ENCODE data around the gene RPS4Y2.
A peak's percentile ranks its signal among the peaks of the same experiment; 100 is the strongest.

Gene RPS4Y2

DNA sequence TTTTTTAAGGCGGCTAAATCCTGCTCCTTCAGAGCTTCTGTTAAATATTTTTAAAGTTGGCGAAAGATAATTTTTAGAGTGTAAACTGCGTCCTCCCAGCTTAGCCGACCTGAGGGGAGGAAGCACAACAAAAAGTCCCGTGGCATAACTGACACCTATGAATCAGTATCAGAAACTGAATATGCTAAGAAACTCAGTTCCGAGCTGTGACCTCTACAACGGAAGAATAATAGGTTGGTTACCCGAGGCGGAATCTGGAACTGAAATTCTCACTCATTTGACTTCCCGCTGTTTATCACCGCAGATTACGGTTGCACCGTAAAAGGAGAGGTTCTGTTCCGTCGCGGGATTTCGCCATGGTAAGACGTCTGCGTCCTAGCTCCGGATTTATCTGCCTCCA is at the start of gene RPS4Y2:
RPS4Y2 (plus strand) TSS at position 301 of the 400 bp plus-strand sequence; CDS start at position 357, 56 bp downstream.
- DNase-seq, result no peak

DNA sequence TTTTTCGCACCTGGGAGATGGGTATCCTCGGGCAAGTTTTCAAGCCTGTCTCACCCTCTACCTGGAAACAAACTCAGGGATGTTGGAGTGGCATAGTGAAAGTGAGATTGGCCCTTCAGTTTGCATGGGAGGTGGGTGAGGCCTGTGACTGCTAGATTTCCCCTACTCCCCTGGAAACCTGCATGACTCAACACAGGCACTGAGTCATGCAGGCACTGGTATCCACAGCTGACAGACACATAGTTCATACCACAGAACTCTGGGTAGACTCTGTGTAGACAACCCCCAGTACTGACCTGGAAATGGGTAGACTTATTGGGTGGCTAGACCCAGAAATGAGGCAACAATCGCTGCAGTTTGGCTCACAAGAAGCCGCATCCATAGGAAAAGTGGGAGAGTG is 41.5 kb upstream of the RPS4Y2 start:
- DNase-seq, result no peak

DNA sequence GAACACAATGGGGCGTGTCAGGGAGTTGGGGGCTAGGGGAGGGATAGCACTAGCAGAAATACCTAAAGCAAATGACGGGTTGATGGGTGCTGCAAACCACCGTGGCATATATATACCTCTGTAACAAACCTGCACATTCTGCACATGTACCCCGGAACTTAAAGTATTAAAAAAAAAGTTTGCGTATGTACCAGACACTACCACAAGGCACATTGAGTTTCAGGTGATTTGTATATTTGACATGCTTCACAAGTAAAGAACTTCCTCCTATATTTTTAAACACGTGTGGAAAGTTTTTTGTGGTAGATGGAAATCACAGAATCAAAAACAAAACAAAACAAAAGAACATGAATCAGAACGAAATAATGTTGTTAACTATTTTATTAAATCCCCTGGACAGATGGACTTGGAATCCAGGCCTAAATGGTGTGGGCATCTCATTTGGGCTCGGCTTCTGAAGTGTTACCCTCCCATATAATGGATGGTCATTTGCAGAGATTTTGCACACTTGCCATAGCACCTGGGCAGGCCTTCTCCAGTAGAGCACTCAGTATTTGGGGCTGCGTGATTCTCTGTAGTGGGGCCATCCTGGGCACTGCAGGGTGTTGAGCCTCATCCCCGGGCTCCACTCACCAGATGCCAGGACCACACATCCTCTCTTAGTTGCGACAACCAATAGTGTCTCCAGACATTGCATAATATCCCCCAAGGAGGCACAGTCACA is 29.6 kb upstream of the RPS4Y2 start:
- no peak for DNase-seq

DNA sequence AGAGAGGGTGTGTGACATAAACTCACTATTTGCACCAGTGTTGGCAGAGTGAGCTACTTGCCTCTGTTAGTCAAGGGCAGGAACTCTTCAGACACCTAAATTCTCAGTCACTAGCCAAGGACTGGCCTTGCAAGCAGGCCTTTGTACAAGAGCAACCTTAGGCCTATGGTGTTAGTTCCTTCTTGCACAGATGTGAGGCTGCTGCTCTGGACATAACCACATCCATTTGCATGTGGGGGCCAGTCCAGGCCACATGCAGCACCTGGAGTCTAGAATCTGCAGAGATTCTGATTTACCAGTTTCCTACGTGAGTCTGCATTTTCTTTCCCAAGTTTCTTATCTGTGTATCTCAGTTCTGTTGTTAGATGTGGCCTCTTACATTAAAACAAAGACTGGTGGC is 20.7 kb upstream of the RPS4Y2 start:
- no peak for DNase-seq

DNA sequence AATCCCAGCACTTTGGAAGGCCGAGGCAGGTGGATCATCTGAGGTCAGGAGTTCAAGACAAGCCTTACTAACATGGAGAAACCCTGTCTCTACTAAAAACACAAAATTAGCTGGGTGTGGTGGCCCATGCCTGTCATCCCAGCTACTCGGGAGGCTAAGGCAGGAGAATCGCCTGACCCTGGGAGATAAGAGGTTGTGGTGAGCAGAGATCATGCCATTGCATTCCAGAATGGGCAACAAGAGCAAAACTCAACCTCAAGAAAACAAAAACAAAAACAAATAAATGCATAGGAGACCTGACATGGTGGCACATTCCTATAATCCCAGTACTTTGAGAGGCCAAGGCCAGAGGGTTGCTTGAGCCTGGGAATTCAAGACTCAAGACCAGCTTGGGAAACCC is 16.1 kb upstream of the RPS4Y2 start:
- DNase-seq, result no peak

DNA sequence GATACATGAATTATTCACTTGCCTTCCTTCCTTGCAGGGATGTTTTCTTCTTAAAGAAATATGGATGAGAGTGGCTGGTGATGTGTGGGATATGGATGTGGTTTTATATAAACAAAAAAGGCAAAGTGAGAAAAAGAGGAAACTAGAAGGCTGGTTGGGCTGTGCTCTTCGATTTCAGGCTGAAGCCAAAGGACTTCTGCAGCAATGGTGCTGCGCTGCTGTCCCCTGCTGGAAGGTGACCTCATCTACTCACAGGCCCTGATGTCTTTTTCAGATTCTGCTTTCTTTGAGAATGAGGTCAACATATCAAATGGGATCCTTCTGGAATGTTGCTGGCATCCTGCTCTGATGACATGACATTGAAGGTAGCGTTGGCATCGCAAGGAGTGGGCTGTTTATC is 15.3 kb upstream of the RPS4Y2 start:
- DNase-seq, result no peak

DNA sequence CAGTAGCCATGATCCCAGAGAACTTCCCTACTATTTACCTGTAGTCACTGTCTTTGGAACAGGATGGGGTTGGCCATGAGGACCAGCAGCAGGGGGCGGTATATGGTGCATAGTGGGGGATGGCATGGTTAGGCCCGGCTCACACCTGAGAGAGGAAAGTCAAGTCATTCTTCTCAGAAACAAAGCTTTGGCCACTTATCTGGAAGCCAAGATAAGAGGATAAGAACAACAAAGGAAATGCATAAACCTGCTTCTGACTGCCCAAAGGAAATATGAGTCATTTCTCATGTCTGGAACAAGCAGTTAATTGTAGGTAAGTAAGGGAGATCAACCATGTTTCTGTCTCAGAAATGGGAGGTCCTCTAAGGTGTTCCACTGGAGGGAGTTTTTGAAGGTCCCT is 10.8 kb upstream of the RPS4Y2 start:
- DNase-seq, result no peak

DNA sequence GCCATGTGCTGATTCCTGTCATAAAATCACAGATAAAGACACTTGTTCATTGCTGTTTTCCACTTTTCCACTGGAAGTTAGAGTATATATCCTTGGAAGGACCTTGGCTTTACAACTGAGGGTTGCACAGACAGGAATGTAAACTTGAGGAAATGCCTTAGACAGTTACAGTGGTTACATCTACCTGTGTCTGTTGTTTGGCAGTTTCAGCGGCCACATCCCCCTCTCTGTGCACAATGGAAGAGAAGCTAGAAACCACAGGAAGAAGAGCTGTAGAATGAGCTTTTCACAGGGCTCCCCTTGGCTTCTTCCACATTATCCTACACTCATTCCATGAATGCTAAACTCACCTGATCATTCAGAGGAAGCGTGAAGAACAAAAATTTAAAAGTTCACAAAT is 9.0 kb upstream of the RPS4Y2 start:
- no peak for DNase-seq

DNA sequence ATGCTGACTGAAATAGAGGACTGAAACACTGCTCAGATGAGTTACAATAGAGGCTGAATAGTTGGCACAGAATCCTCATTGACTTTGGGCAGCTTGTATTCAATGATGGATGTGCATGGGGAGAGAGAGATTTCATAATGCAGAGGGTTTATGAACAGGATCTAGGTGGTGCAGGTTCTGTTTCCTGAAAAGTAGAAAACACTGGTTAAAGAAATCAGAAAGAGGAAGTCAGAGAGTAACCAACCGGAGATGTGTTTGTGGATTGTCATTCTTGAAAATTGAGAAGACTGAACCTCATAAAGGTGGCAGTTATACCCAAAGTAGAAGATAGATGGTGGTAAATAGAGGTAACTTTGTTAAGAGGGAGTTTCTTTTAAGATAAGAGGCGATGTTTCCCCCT is 8.0 kb downstream of the RPS4Y2 start:
- DNase-seq, result peak; percentile 0

DNA sequence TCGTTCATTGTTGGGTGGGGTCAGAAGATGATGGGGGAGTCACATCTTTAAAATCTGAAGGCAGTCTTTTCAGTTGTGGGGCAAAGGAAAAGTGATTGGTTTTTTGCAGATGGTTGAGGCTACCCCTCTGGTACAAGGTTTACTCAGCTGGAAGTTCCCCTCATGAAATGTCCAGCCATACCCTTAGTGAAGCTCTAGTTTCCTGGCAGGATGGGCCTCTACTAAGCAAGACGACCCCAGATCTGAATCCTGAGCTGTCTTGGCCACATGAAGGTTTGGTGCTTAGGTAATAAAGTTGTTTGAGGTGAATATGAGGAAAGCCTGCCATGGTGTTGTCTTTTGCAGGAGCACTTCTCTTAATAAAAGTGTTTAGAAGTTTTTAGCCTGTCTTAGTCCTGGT is 9.2 kb downstream of the RPS4Y2 start:
- DNase-seq, result no peak

DNA sequence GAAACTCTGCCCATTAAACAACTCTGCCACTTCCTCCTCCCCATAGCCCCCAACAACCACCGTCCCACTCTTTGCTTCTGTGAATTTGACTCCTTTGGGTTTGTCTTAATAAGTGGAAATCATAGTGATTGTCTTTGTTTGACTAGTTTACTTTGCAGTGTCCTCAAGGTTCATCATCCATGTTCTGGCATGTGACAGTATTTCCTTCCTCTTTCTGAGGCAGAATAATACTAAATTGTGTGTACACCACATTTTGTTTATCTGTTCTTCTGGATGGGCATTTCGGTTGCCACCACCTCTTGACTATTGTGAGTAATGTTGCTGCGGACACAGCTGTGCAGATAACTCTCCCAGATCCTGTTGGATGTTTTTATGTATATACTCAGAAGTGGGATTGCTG is 14.8 kb downstream of the RPS4Y2 start:
- no peak for DNase-seq

DNA sequence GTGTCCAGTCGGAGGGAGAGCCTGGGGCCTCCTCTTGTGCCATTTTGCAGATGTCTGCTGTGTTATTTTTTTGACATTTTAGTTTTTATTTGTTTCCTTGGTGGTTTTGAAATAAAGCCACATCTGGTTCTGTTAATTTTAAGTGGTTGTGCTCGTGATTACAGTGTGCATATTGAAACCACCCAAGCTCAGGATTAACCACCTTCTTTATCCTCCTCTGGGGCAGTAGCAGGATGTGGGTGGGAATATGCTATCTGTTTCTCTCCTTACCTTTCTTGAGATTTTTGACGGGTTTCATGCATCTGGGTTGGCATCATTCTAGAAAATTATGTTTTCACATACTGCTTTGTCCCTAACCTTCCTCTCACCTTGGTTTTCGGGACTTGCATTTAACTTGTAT is 20.2 kb downstream of the RPS4Y2 start:
- no peak for DNase-seq

DNA sequence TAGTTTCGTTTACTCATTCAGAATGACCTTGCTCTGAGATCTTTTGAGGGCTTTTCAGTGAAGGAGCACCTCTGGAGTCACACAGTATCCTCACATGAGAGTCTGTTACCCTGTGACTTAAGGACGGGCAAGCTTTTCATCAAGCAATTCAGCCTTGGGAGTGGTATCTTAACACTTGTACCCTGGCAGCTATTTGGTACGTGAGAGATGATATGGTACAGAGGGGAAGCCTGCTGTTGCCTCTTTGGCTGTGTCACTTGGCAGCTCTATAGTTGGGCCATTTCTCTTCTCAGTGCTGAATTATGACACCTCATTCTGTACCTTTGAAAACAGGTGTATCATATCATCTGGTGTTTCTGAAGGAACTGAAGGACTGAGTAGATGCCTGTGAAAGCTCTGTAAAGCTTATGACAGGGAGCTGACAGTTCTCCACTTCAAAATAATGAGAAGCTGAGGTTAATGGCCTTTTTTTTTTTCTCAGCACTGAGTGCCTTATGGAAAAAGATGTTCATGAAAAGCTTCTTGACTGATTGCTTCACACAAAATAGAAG is 24.3 kb downstream of the RPS4Y2 start:
- no peak for DNase-seq

DNA sequence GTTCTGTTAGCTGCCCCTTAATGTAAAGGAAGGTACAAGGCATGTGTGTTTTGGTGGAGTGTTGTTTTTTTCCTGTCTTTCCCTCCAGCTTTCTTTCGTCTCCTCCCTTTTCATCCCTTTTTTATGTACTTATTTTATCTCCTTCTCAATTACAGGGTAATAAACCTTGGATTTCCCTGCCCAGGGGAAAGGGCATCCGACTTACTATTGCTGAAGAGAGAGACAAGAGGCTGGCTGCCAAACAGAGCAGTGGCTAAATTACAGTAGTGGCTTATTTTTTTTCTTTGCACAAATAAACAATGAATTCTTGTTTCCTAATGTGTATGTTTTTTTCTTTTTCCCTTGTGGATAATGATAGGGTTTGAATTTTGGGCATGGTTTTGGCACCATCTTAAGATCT is 24.9 kb downstream of the RPS4Y2 start:
- no peak for DNase-seq

DNA sequence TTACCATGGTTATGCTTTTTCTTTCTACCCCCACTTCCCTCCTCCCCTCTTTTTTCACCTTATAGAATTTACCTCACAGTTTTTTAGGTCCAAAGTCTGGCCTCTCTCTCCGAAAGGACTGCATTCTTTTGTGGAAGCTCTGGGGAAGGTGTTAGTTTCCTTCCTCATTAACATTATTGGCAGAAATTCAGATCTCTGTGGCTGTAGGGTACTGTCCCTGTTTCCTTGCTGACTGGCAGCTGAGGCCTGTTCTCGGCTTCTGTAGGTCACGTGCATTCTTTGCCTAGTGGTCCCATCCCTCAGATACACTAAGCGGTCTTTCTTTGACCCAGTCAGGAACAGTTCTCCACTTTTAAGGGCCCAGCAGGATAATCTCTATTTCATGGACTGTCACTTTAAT is 25.5 kb downstream of the RPS4Y2 start:
- DNase-seq, result no peak

DNA sequence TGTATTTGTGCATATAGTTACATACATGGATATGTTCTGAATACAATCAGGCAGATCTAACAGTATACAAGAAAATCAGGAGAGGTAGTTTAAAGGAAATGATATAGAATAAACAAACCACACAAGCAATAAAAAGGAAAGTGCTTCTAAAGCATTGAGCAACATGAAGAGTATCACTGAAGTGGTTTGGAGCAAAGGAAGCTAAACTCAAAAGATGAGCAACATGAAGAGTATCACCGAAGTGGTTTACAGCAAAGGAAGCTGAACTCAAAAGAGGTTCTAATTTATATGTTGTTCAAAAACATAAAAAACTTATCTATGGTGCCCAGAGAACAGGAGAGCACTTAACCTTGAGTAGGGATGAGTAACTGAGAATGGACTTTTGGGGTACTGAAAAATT is 29.1 kb downstream of the RPS4Y2 start:
- DNase-seq, result no peak

DNA sequence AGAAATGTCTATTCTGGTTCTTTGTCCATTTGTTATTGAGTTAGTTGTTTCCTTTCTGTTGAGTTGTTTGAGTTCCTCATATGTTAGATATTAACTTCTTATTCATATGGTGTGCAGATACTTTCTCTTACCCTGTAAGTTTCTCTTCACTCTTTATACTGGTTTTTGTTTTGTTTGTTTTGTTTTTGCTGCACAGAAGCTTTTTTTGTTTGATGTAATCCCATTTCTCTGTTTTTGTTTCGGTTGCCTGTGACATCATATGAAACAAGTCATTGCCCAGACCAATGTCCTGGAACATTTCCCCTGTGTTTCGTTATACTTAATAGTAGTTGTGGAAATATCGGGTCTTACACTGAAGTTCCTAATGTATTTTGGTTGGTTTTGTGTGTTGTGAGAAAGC is 31.2 kb downstream of the RPS4Y2 start:
- no peak for DNase-seq

DNA sequence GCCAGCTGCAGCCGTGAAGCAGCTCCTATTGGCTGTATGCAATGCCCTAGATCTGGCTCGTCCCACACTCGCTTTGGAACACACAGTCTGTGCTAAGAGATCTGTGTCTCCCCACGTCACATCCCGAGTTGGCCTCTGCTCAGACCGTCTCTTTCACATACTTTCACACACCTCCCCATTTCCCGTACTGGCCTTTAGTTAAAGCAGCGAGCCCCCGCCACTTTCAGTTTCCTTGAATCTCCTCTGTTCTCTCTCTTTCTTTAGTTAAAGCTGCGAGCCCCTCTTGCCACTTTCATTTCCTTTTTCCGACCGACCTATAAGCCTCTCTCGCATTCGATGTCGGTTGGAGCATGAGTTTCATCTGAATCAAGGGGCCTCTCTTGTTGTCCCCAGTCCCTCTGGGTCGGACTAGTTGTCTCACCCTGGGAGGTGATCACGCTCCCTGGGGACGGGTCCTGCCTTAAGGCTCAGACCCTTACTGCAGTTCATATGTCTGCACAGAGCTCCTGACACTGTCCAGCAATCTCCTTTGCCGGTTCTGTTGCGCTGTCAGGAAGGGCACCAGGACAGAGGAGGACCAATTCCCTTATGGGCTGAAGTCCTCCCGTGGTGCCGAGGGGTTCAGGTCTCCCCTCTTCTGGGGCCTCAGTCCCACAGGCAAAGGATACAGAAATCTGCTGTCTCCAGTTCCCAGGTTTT is 42.6 kb downstream of the RPS4Y2 start:
- no peak for DNase-seq

DNA sequence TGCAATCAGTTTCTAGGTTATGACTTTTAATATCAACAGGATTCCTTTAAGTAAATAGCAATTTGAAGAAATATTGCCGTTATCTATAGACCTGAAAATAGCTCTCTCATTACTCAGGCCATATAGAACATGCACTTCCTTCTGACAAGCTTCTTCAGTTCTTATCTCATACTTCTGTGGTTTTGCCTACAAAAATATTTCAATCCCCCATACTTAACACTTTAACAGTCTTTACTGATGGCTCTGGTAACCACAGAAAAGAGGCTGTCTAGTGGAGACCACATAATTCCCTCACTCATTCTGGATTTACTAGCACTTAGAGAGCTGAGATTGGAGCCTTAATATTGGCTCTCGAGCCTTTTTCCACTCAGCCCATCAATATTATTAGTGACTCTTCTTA is 46.8 kb downstream of the RPS4Y2 start:
- DNase-seq, result no peak

DNA sequence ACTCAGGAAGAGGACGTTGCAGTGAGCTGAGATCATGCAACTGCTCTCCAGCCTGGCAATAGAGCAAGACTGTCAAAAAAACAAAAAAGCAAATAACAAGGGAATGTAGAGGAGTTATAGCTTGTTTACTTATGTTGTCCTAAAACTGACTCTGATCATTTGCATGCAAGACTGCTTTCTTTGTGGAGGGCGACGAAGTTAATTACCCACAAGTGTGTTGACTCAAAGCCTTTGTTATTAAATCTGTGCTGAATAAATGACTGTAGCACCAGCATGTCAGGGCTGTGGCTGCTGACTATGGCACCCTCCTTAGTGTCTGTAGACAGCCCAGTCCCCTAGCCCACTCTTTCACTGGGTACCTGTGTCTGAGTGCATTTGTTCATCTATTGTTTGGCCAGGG is 50.3 kb downstream of the RPS4Y2 start:
- no peak for DNase-seq

DNA sequence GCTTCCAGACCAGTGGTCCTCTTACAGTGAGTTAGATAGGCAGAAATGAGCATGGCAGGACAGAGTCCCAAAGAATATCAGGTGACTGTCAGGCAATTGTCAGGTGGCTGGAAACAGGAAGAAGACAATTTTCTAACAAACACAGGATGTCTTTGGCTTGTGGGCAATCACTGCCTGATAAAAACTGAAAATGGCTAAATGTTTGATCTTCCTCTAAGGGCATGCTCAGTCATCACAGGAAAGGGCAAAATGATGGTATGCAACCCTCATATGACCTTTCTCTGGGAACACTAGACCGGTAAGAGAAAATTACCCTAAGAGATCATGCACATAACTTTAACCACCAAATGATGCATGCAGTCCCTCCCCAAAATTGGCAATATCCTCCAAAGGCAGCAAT is 57.6 kb downstream of the RPS4Y2 start:
- no peak for DNase-seq

DNA sequence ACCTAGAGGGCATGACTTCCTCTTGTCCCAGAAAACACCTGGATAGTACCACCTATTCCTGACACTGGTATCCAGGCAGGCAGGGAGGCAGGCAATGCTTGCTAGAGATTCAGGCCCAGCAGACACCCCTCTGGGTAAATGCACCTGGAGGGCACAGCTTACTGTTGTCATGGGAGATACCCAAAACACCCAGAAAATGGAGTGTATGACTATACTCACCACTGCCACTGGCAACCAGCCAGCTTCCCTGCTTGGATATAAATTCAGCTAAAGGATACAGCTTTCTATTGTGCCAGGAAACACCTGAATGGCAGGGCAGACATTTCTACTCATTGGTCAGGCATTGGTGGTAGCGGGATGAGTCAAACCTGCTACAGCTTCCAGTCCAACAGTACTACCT is 58.9 kb downstream of the RPS4Y2 start:
- DNase-seq, result no peak

DNA sequence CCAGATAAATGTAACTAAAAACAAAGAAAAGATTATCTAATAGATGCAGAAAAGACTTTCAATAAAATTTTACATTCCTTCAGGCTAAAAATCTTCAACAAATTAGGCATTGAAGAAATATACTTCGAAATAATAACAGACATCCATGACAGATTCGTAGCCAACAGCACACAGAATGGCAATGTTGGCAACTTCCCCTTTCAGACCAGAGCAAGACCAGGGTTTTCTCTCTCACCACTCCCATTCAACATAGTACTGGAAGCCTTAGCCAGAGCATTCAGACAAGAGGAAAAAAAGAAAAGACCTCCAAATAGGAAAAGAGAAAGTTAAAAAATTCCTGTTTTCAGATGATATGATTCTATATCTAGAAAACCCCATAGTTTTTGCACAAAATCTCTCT is 61.2 kb downstream of the RPS4Y2 start:
- no peak for DNase-seq
